K562 (cell line): ENCODE data around the gene MMS19. TPM values are rescaled to one million over a fixed set of nuclear protein-coding genes. Genes with fewer than 3 reads are reported as not detected.

ENCODE experiments used
- ATF1 ChIP-seq, 2 experiments: fragments of 450-650 bp in 1 of 2; IDR thresholded peaks; 2 replicates each; pipeline ENCODE4 v1.6.1; 2016; ENCODE audit warnings: missing compliant biosample characterization in 1 of 2, missing genetic modification characterization in 1 of 2
- BRD4 ChIP-seq: fragments of 200-600 bp; sonication (generic); IDR thresholded peaks from 2 replicates; pipeline ENCODE4 v1.6.1; 2017; ENCODE audit warnings: inconsistent platforms
- CREM ChIP-seq: IDR thresholded peaks from 2 replicates; pipeline ENCODE4 v1.6.1; 2014; ENCODE audit warnings: antibody characterized with exemption, low read depth
- CXXC5 ChIP-seq: fragments of 250-450 bp; sonication (Bioruptor Pico); IDR thresholded peaks from 2 replicates; pipeline ENCODE4 v1.8.0; 2022; ENCODE audit warnings: inconsistent platforms, mild to moderate bottlenecking, moderate library complexity
- DACH1 ChIP-seq: fragments of 450-650 bp; IDR thresholded peaks from 2 replicates; pipeline ENCODE4 v1.6.1; 2018; ENCODE audit not compliant: partially characterized antibody
- EHMT2 ChIP-seq: fragments of 450-650 bp; IDR thresholded peaks from 2 replicates; pipeline ENCODE4 v1.6.1; 2018; ENCODE audit warnings: antibody characterized with exemption
- FOXJ3 ChIP-seq: sonication (generic); formaldehyde crosslinking; IDR thresholded peaks from 2 replicates; pipeline ENCODE4 v1.4.0; 2020; ENCODE audit warnings: mild to moderate bottlenecking, missing genetic modification reagents
- GABPA ChIP-seq: fragments of 200-800 bp; sonication (Bioruptor generic); conservative IDR thresholded peaks from 2 replicates; pipeline ENCODE4 v1.6.1; 2016; ENCODE audit warnings: low read depth, missing genetic modification characterization, missing compliant biosample characterization
- HSF4 ChIP-seq: fragments of 250-450 bp; sonication (Bioruptor Pico); IDR thresholded peaks from 2 replicates; pipeline ENCODE4 v2.1.2; 2022; ENCODE audit warnings: mild to moderate bottlenecking, moderate library complexity, borderline replicate concordance
- KLF16 ChIP-seq: IDR thresholded peaks from 2 replicates; pipeline ENCODE4 v1.6.1; 2016; ENCODE audit warnings: antibody characterized with exemption
- MAZ ChIP-seq, 2 experiments: fragments of 450-650 bp in 1 of 2; sonication (generic) in 1 of 2; formaldehyde crosslinking; IDR thresholded peaks in 1 of 2; conservative IDR thresholded peaks in 1 of 2; 2 replicates each; pipeline versions ENCODE4 v1.4.0 to v1.5.0; 2020; ENCODE audit warnings: mild to moderate bottlenecking in 1 of 2, missing genetic modification reagents in 1 of 2
- NBN ChIP-seq: fragments of 450-650 bp; IDR thresholded peaks from 2 replicates; pipeline ENCODE4 v1.6.1; 2016; ENCODE audit warnings: low read depth, mild to moderate bottlenecking
- NEUROD1 ChIP-seq: fragments of 150-350 bp; IDR thresholded peaks from 2 replicates; pipeline ENCODE4 v1.6.1; 2014; ENCODE audit warnings: borderline replicate concordance, low read length, low read depth; ENCODE audit not compliant: partially characterized antibody
- NR2C1 ChIP-seq, 2 experiments: fragments of 450-650 bp; IDR thresholded peaks; 2 replicates each; pipeline ENCODE4 v1.6.1; 2017; ENCODE audit warnings: mild to moderate bottlenecking in 2 of 2, antibody characterized with exemption in 1 of 2, inconsistent platforms in 1 of 2, missing compliant biosample characterization in 1 of 2, missing genetic modification characterization in 1 of 2
- TBP ChIP-seq: optimal IDR thresholded peaks from 2 replicates; pipeline ENCODE3; 2011; ENCODE audit warnings: low read depth, low read length, improper control_type of control experiment
- ZFPM2 ChIP-seq: fragments of 250-450 bp; sonication (Bioruptor Pico); IDR thresholded peaks from 2 replicates; pipeline ENCODE4 v1.5.1; 2022; ENCODE audit warnings: mild to moderate bottlenecking
- ZFX ChIP-seq: sonication (generic); formaldehyde crosslinking; IDR thresholded peaks from 2 replicates; pipeline ENCODE4 v1.8.0; 2022; ENCODE audit warnings: mild to moderate bottlenecking, missing genetic modification reagents, moderate library complexity
- ZNF384 ChIP-seq: IDR thresholded peaks from 2 replicates; pipeline ENCODE4 v1.6.1; 2012; ENCODE audit warnings: low read depth, low read length, improper control_type of control experiment
- ZNF431 ChIP-seq: sonication (generic); formaldehyde crosslinking; IDR thresholded peaks from 2 replicates; pipeline ENCODE4 v1.8.0; 2022; ENCODE audit warnings: mild to moderate bottlenecking, missing genetic modification reagents
- ZZZ3 ChIP-seq: fragments of 450-650 bp; IDR thresholded peaks from 2 replicates; pipeline ENCODE4 v1.6.1; 2016; ENCODE audit warnings: antibody characterized with exemption, mild to moderate bottlenecking, moderate library complexity
- polyA plus RNA-seq, 8 experiments: library from polyadenylated mRNA; depleted of rRNA in 4 of 8; stranded (reverse) in 5 of 8; unstranded in 3 of 8; fragments of >200 nt; fragmentation: Nextera tagmentation in 2 of 8; fragmentation: Illumina TruSeq in 1 of 8; extraction: Ambion mirVana in 2 of 8; extraction: Trizol in 1 of 8; gene quantifications; 2 replicates each; pipeline versions ENCODE4 v1.2.1 to v1.2.3, GENCODE V29; 2011 to 2014; ENCODE audit warnings: inconsistent platforms in 1 of 8, missing spikeins in 1 of 8
- total RNA-seq, 7 experiments: library from RNA; depleted of rRNA in 6 of 7; stranded (reverse); fragments of >200 nt in 6 of 7; fragmentation: Illumina TruSeq in 2 of 7; extraction: Trizol in 2 of 7; gene quantifications; 2 replicates each; pipeline versions ENCODE4 v1.2.1 to v1.2.3, GENCODE V29; 2011 to 2021; ENCODE audit warnings: low replicate concordance in 1 of 7
- TF ChIP-seq, protein P1 (sequence below), 2 experiments: IDR thresholded peaks; 2 replicates each; pipeline ENCODE4 v1.6.1; 2011; ENCODE audit warnings: borderline replicate concordance in 1 of 2, control low read depth in 1 of 2, low read depth in 1 of 2, low read length in 1 of 2, mild to moderate bottlenecking in 1 of 2, mixed read lengths in 1 of 2, moderate library complexity in 1 of 2; ENCODE audit not compliant: insufficient read depth in 1 of 2, insufficient read length in 1 of 2, poor library complexity in 1 of 2, severe bottlenecking in 1 of 2; ENCODE audit errors: extremely low read depth in 1 of 2
- TF ChIP-seq, protein P2 (sequence below): IDR thresholded peaks from 3 replicates; pipeline ENCODE4 v1.6.1; 2011; ENCODE audit warnings: borderline replicate concordance, mild to moderate bottlenecking; ENCODE audit not compliant: insufficient read length, insufficient read depth
- TF ChIP-seq, protein P3 (sequence below): fragments of 250-450 bp; sonication (Bioruptor Pico); IDR thresholded peaks from 2 replicates; pipeline ENCODE4 v1.4.0; 2020; ENCODE audit warnings: mild to moderate bottlenecking
- TF ChIP-seq, protein P4 (sequence below): IDR thresholded peaks from 2 replicates; pipeline ENCODE4 v1.6.1; 2011; ENCODE audit not compliant: insufficient read length; ENCODE audit errors: extremely low read depth

The MMS19 gene
- total and polyA plus RNA-seq, 9 of the 15 experiments (the other 6 are each of a cell fraction or from before 2014, with no cell fraction given), result 40.1 to 110 (median 62.9) TPM

DNA sequence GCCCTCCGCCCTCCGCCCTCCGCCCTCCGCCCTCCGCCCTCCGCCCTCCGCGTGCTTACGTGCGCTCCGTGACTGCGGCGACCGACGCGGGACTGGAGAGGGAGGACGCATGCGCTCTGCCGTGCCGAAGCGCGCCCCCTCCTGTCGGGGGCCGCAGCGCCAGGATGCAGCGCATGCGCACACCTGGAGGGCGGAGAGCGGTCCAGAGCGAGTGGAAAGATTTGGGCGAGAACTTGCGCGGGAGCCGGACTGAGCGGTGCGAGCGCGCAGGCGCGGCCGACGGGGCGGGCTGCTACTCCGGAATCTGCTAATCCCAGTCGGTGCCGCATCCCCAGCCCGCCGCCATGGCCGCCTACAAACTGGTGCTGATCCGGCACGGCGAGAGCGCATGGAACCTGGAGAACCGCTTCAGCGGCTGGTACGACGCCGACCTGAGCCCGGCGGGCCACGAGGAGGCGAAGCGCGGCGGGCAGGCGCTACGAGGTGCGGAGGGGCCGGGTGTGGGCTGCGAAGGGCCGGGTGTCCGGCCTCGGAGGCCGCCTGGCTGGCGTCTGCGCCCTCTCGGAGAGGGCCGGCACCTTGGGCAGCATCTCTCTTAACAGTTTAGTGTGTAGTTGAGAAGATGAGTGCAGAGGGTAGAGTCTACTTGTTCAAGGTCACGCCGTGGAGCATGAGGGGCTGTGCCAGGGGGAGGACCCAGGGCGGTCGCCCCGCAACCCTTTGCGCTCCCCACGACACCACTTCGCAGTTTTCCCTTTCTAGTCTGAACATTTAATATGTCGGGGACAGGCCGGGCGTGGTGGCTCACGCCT is 72.1 kb downstream of the MMS19 start, which contains the start of gene PGAM1 (continued):
- TF ChIP-seq NEUROD1 (peak; percentile 41), CXXC5 (CRISPR knock-in tag) (peak; percentile 63), GABPA (tag) (peak; percentile 40; the same call in 1 of the 2 replicates), EHMT2 (no peak), MAZ (CRISPR knock-in tag; conservative IDR thresholded peaks at IDR 0.05 in 1 of 2, IDR thresholded peaks at IDR 0.05 in 1 of 2) (peak; percentile 67 to 70; a peak in 3 of 4 replicates), ZNF431 (CRISPR knock-in tag) (0 out of 2 replicates have a peak, but pooled peaks have one; percentile 61), TBP (peak; percentile 23), DACH1 (no peak), NR2C1 (IDR thresholded peaks at IDR 0.05) (peak; percentile 96), NR2C1 (tag; IDR thresholded peaks at IDR 0.05) (peak; percentile 93), ZFX (CRISPR knock-in tag) (peak; percentile 61), CREM (peak; percentile 79), ZNF384 (no peak), ZZZ3 (no peak), ZFPM2 (no peak), ATF1 (CRISPR knock-in tag; IDR thresholded peaks at IDR 0.05) (no peak), ATF1 (tag; IDR thresholded peaks at IDR 0.05) (peak; percentile 17; the same call in 1 of the 2 replicates), FOXJ3 (CRISPR knock-in tag) (no peak), KLF16 (0 out of 2 replicates have a peak, but pooled peaks have one; percentile 16), HSF4 (CRISPR knock-in tag) (no peak), NBN (no peak), BRD4 (no peak)
- TF ChIP-seq, protein P1, sequence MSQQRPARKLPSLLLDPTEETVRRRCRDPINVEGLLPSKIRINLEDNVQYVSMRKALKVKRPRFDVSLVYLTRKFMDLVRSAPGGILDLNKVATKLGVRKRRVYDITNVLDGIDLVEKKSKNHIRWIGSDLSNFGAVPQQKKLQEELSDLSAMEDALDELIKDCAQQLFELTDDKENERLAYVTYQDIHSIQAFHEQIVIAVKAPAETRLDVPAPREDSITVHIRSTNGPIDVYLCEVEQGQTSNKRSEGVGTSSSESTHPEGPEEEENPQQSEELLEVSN (IDR thresholded peaks at IDR 0.05; ENCODE audit: borderline replicate concordance in 1 of 2, extremely low read depth in 1 of 2, insufficient read depth in 1 of 2, insufficient read length in 1 of 2, low read depth in 1 of 2, low read length in 1 of 2, poor library complexity in 1 of 2, severe bottlenecking in 1 of 2), result peak; percentile 38 to 76
- TF ChIP-seq, protein P2, sequence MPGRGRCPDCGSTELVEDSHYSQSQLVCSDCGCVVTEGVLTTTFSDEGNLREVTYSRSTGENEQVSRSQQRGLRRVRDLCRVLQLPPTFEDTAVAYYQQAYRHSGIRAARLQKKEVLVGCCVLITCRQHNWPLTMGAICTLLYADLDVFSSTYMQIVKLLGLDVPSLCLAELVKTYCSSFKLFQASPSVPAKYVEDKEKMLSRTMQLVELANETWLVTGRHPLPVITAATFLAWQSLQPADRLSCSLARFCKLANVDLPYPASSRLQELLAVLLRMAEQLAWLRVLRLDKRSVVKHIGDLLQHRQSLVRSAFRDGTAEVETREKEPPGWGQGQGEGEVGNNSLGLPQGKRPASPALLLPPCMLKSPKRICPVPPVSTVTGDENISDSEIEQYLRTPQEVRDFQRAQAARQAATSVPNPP, result no peak
- TF ChIP-seq, protein P3, sequence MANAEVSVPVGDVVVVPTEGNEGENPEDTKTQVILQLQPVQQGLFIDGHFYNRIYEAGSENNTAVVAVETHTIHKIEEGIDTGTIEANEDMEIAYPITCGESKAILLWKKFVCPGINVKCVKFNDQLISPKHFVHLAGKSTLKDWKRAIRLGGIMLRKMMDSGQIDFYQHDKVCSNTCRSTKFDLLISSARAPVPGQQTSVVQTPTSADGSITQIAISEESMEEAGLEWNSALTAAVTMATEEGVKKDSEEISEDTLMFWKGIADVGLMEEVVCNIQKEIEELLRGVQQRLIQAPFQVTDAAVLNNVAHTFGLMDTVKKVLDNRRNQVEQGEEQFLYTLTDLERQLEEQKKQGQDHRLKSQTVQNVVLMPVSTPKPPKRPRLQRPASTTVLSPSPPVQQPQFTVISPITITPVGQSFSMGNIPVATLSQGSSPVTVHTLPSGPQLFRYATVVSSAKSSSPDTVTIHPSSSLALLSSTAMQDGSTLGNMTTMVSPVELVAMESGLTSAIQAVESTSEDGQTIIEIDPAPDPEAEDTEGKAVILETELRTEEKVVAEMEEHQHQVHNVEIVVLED, result peak; percentile 89
- TF ChIP-seq, protein P4, sequence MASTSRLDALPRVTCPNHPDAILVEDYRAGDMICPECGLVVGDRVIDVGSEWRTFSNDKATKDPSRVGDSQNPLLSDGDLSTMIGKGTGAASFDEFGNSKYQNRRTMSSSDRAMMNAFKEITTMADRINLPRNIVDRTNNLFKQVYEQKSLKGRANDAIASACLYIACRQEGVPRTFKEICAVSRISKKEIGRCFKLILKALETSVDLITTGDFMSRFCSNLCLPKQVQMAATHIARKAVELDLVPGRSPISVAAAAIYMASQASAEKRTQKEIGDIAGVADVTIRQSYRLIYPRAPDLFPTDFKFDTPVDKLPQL, result no peak
